Measurements from ENCODE around the gene CFAP61. TPM values are rescaled to one million over a fixed set of nuclear protein-coding genes. Genes with fewer than 3 reads are reported as not detected.

CFAP61 gene
- total RNA-seq, 2 donors from 2014 or later: 0.27 TPM; not detected in 1

DNA sequence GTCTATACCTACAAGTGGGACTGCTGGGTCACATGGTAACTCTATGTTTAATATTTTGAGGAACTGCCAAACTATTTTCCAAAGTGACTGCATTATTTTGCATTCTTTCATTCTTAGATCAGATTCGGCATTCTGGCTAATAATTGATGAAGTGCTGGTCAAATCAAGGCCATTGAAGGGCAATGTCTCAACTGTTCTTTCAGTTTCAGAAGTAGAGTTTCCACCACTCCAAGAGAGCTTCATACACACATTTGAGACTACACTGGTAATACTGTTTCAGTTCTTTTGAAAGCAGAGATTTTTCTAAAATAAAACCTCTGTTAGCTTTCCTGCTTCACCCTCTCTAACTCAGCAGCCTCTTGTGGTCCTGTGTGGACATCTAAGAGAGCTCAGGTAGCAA is 154.5 kb downstream of the CFAP61 start:
- Histone ChIP-seq H3K4me1 (ENCODE audit: control insufficient read depth in 1 of 2, low read depth in 2 of 2) (peaks cover 0 to 6% of the 10 kb centered on the region in 2 donors), H3K36me3 (no peaks in the 10 kb centered on the region), H3K9me3 (no peaks in the 10 kb centered on the region), H3K27me3 (replicated peaks; ENCODE audit: insufficient read depth) (no peaks in the 10 kb centered on the region), H3K27ac (no peak overlapping the region), H3K4me3 (no peak overlapping the region)
- TF ChIP-seq, protein P1, sequence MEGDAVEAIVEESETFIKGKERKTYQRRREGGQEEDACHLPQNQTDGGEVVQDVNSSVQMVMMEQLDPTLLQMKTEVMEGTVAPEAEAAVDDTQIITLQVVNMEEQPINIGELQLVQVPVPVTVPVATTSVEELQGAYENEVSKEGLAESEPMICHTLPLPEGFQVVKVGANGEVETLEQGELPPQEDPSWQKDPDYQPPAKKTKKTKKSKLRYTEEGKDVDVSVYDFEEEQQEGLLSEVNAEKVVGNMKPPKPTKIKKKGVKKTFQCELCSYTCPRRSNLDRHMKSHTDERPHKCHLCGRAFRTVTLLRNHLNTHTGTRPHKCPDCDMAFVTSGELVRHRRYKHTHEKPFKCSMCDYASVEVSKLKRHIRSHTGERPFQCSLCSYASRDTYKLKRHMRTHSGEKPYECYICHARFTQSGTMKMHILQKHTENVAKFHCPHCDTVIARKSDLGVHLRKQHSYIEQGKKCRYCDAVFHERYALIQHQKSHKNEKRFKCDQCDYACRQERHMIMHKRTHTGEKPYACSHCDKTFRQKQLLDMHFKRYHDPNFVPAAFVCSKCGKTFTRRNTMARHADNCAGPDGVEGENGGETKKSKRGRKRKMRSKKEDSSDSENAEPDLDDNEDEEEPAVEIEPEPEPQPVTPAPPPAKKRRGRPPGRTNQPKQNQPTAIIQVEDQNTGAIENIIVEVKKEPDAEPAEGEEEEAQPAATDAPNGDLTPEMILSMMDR (IDR thresholded peaks at IDR 0.05): no peak
- ATAC-seq (ENCODE audit: insufficient number of reproducible peaks, low FRiP score, low read depth): no peak
- no peak for DNase-seq (ENCODE audit: low spot score)

DNA sequence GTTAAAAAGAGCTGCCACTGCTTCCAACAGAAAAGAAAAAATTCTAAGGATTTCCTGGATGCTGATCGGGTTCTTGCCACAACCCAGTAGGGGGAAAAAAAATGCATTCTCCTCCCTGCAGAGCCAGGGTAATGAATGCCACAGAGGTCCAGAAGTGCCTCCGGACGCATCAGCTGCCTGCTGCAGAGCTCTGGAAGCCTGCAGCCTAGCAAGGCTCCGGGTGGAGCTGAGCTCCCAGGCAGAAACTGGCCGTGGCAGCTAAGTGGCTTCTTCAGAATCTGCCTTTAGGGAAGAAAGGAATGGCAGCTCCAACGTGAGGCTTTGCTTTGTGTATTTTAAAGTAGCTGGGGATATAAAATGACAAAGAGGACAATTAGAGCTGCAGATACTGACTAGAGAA is 155.0 kb downstream of the CFAP61 start:
- Histone ChIP-seq H3K4me1 (ENCODE audit: control insufficient read depth in 1 of 2, low read depth in 2 of 2) (peaks cover 0 to 6% of the 10 kb centered on the region in 2 donors), H3K4me3 (no peak overlapping the region), H3K27me3 (replicated peaks; ENCODE audit: insufficient read depth) (no peaks in the 10 kb centered on the region), H3K27ac (no peak overlapping the region), H3K9me3 (no peaks in the 10 kb centered on the region), H3K36me3 (no peaks in the 10 kb centered on the region)
- DNase-seq (ENCODE audit: low spot score): no peak
- TF ChIP-seq, protein P1 (IDR thresholded peaks at IDR 0.05): no peak
- ATAC-seq (ENCODE audit: insufficient number of reproducible peaks, low FRiP score, low read depth): no peak

DNA sequence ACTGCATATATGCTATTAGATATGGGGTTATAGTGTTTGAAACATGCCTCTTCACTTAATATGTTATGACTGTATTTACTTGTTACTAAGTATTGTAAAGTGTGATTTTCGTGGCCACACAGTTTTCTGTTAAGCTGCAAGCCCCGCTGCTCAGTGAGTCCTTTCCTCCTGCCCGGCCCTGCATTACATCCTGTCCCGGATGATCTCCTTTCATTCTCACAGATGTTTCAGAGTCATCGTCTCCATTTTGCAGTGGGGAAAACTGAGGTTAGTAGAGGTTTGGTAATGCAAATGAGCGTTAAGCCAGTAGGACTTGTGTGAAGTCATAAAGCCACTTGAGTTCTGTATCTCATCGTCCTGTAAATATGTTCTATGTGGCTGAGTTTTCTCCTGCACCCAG is 155.5 kb downstream of the CFAP61 start:
- Histone ChIP-seq H3K9me3 (no peaks in the 10 kb centered on the region), H3K4me1 (ENCODE audit: control insufficient read depth in 1 of 2, low read depth in 2 of 2) (peaks cover 0 to 6% of the 10 kb centered on the region in 2 donors), H3K27ac (no peak overlapping the region), H3K27me3 (replicated peaks; ENCODE audit: insufficient read depth) (no peaks in the 10 kb centered on the region), H3K4me3 (no peak overlapping the region), H3K36me3 (no peaks in the 10 kb centered on the region)
- DNase-seq (ENCODE audit: low spot score): no peak
- TF ChIP-seq, protein P1 (IDR thresholded peaks at IDR 0.05): no peak
- ATAC-seq (ENCODE audit: insufficient number of reproducible peaks, low FRiP score, low read depth): no peak

DNA sequence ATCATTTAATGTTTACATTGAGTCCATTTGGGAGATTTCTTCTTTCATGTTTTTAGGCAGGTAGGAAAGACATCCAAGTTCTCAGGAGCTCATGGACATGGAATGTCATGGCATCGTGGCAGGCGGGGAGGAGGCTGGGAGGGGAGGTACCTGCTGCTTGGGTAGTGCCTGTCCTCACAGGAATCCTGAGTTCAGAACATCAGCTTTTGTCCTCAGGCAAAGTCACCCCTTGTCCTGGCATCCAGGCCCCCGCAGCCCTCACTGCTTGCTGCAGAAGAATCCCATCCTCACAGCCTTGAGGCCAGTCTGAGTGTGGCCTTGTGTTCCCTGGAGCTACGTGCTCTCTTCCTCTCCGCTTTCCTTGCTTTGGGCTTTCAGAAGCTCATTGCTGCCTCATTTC is 157.4 kb downstream of the CFAP61 start:
- no peak overlapping the region for H3K27ac ChIP-seq
- no peak for DNase-seq (ENCODE audit: low spot score)
- peaks cover 0 to 6% of the 10 kb centered on the region in 2 donors for H3K4me1 ChIP-seq (ENCODE audit: control insufficient read depth in 1 of 2, low read depth in 2 of 2)
- TF ChIP-seq, protein P1 (IDR thresholded peaks at IDR 0.05): no peak
- no peaks in the 10 kb centered on the region for H3K36me3 ChIP-seq
- no peak for ATAC-seq (ENCODE audit: insufficient number of reproducible peaks, low FRiP score, low read depth)
- H3K9me3 ChIP-seq: no peaks in the 10 kb centered on the region
- no peak overlapping the region for H3K4me3 ChIP-seq
- no peaks in the 10 kb centered on the region for H3K27me3 ChIP-seq (replicated peaks; ENCODE audit: insufficient read depth)

DNA sequence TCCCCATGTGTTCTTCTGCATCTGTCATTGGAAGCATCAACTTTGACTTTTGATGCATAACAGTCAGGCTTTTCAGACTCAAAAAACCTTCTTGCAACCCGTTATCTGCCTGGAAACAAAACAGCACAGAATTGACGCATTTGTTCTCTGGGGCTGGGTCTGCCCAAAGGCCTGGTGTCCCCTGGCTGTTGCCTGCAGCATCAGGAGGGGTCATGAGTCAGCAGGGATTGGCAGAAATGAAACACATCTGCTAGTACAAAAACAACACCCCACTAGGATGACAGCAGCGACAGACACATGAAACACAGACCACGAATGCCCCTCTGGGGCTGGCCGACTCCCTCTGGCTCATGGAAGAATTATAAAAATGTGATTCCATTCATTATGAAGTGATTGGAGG is 158.0 kb downstream of the CFAP61 start:
- Histone ChIP-seq H3K27ac (no peak overlapping the region), H3K4me1 (ENCODE audit: control insufficient read depth in 1 of 2, low read depth in 2 of 2) (peaks cover 0 to 6% of the 10 kb centered on the region in 2 donors), H3K27me3 (replicated peaks; ENCODE audit: insufficient read depth) (no peaks in the 10 kb centered on the region), H3K4me3 (no peak overlapping the region), H3K9me3 (no peaks in the 10 kb centered on the region), H3K36me3 (no peaks in the 10 kb centered on the region)
- no peak for ATAC-seq (ENCODE audit: insufficient number of reproducible peaks, low FRiP score, low read depth)
- TF ChIP-seq, protein P1 (IDR thresholded peaks at IDR 0.05): no peak
- DNase-seq (ENCODE audit: low spot score): no peak
